SK-N-SH treated with all-trans-retinoic acid at 6 μM for 48 hours (cell line): Measurements from ENCODE around the gene MAP3K3.

Source experiments
- ATAC-seq: fragments of 200-7000 bp; cut with Tn5 transposase; 3 replicates; pipeline ENCODE4 v1.9.1; 2020; ENCODE audit warnings: mild to moderate bottlenecking, moderate library complexity
- ARNTL ChIP-seq: fragments of 450-650 bp; formaldehyde crosslinking; IDR thresholded peaks from 2 replicates; pipeline ENCODE4 v1.5.0; 2020; ENCODE audit warnings: low read depth, mild to moderate bottlenecking, moderate library complexity, borderline replicate concordance
- BACH2 ChIP-seq: fragments of 250-450 bp; sonication (Bioruptor Pico); IDR thresholded peaks from 2 replicates; pipeline ENCODE4 v1.9.0; 2021; ENCODE audit warnings: mild to moderate bottlenecking, borderline replicate concordance
- CSDC2 ChIP-seq: fragments of 250-450 bp; sonication (Bioruptor Pico); IDR thresholded peaks from 2 replicates; pipeline ENCODE4 v1.5.0; 2020; ENCODE audit warnings: mild to moderate bottlenecking, moderate library complexity
- ESRRG ChIP-seq: fragments of 250-450 bp; sonication (Bioruptor Pico); IDR thresholded peaks from 2 replicates; pipeline ENCODE4 v1.6.1; 2021; ENCODE audit warnings: mild to moderate bottlenecking
- GLIS3 ChIP-seq: fragments of 250-450 bp; sonication (Bioruptor Pico); IDR thresholded peaks from 2 replicates; pipeline ENCODE4 v1.5.0; 2020; ENCODE audit warnings: mild to moderate bottlenecking, moderate library complexity
- ISL1 ChIP-seq: fragments of 250-450 bp; sonication (Bioruptor Pico); IDR thresholded peaks from 2 replicates; pipeline ENCODE4 v2.1.2; 2022; ENCODE audit warnings: mild to moderate bottlenecking, moderate library complexity
- OSR1 ChIP-seq: fragments of 250-450 bp; sonication (Bioruptor Pico); IDR thresholded peaks from 2 replicates; pipeline ENCODE4 v1.8.0; 2022; ENCODE audit warnings: moderate library complexity, mild to moderate bottlenecking, inconsistent platforms
- PATZ1 ChIP-seq: fragments of 250-450 bp; sonication (Bioruptor Pico); IDR thresholded peaks from 2 replicates; pipeline ENCODE4 v1.8.0; 2020; ENCODE audit warnings: mild to moderate bottlenecking, moderate library complexity, borderline replicate concordance
- PPARA ChIP-seq: fragments of 250-450 bp; sonication (Bioruptor Pico); IDR thresholded peaks from 2 replicates; pipeline ENCODE4 v1.5.0; 2020; ENCODE audit warnings: mild to moderate bottlenecking, borderline replicate concordance
- RARB ChIP-seq: fragments of 250-450 bp; sonication (Bioruptor Pico); IDR thresholded peaks from 2 replicates; pipeline ENCODE4 v1.8.0; 2021; ENCODE audit warnings: mild to moderate bottlenecking, moderate library complexity
- SNAI2 ChIP-seq: fragments of 250-450 bp; sonication (Bioruptor Pico); IDR thresholded peaks from 2 replicates; pipeline ENCODE4 v1.5.0; 2020; ENCODE audit warnings: mild to moderate bottlenecking, moderate library complexity
- TCF4 ChIP-seq: fragments of 250-450 bp; sonication (Bioruptor Pico); IDR thresholded peaks from 2 replicates; pipeline ENCODE4 v1.8.0; 2021; ENCODE audit warnings: mild to moderate bottlenecking, moderate library complexity, borderline replicate concordance
- TOX ChIP-seq: fragments of 250-450 bp; sonication (Bioruptor Pico); IDR thresholded peaks from 2 replicates; pipeline ENCODE4 v1.8.0; 2021; ENCODE audit warnings: mild to moderate bottlenecking, moderate library complexity, borderline replicate concordance
- TSHZ2 ChIP-seq: fragments of 250-450 bp; sonication (Bioruptor Pico); IDR thresholded peaks from 2 replicates; pipeline ENCODE4 v1.5.0; 2020; ENCODE audit warnings: mild to moderate bottlenecking, moderate library complexity
- ZC3H10 ChIP-seq: fragments of 250-450 bp; sonication (Bioruptor Pico); IDR thresholded peaks from 2 replicates; pipeline ENCODE4 v1.5.1; 2021; ENCODE audit warnings: mild to moderate bottlenecking, moderate library complexity
- ZFP3 ChIP-seq: fragments of 250-450 bp; sonication (Bioruptor Pico); IDR thresholded peaks from 2 replicates; pipeline ENCODE4 v1.5.0; 2020; ENCODE audit warnings: mild to moderate bottlenecking, moderate library complexity
- ZFP30 ChIP-seq: fragments of 450-650 bp; formaldehyde crosslinking; IDR thresholded peaks from 2 replicates; pipeline ENCODE4 v1.5.0; 2022; ENCODE audit warnings: mild to moderate bottlenecking, moderate library complexity
- ZNF565 ChIP-seq: fragments of 450-650 bp; formaldehyde crosslinking; conservative IDR thresholded peaks from 2 replicates; pipeline ENCODE4 v1.5.0; 2020; ENCODE audit warnings: low read depth, mild to moderate bottlenecking, moderate library complexity
- ZNF70 ChIP-seq: fragments of 450-650 bp; formaldehyde crosslinking; IDR thresholded peaks from 2 replicates; pipeline ENCODE4 v1.5.0; 2020; ENCODE audit warnings: mild to moderate bottlenecking, moderate library complexity
- ZNF8 ChIP-seq: fragments of 450-650 bp; formaldehyde crosslinking; IDR thresholded peaks from 2 replicates; pipeline ENCODE4 v1.5.0; 2020; ENCODE audit warnings: mild to moderate bottlenecking, moderate library complexity
- TF ChIP-seq, protein P1 (sequence below): fragments of 250-450 bp; sonication (Bioruptor Pico); IDR thresholded peaks from 2 replicates; pipeline ENCODE4 v1.8.0; 2021; ENCODE audit warnings: low read depth, mild to moderate bottlenecking, moderate library complexity, borderline replicate concordance
- TF ChIP-seq, protein P2 (sequence below): fragments of 250-450 bp; sonication (Bioruptor Pico); IDR thresholded peaks from 2 replicates; pipeline ENCODE4 v1.5.1; 2021; ENCODE audit warnings: mild to moderate bottlenecking, moderate library complexity
- TF ChIP-seq, protein P3 (sequence below): fragments of 250-450 bp; sonication (Bioruptor Pico); IDR thresholded peaks from 2 replicates; pipeline ENCODE4 v1.5.1; 2020; ENCODE audit warnings: low read depth, mild to moderate bottlenecking, moderate library complexity

Gene MAP3K3

GRCh38 chr17:63675607-63676546 lies 53.7 kb downstream of the MAP3K3 start:
- no peak for TF ChIP-seq ZNF565 (CRISPR knock-in tag)
- TF ChIP-seq PATZ1, result no peak
- TF ChIP-seq, protein P1, sequence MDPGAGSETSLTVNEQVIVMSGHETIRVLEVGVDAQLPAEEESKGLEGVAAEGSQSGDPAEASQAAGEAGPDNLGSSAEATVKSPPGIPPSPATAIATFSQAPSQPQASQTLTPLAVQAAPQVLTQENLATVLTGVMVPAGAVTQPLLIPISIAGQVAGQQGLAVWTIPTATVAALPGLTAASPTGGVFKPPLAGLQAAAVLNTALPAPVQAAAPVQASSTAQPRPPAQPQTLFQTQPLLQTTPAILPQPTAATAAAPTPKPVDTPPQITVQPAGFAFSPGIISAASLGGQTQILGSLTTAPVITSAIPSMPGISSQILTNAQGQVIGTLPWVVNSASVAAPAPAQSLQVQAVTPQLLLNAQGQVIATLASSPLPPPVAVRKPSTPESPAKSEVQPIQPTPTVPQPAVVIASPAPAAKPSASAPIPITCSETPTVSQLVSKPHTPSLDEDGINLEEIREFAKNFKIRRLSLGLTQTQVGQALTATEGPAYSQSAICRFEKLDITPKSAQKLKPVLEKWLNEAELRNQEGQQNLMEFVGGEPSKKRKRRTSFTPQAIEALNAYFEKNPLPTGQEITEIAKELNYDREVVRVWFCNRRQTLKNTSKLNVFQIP (CRISPR knock-in tag), result no peak
- no peak for TF ChIP-seq GLIS3 (CRISPR knock-in tag)
- peak; percentile 44; the same call in 1 of the 2 replicates for TF ChIP-seq ZFP30
- TF ChIP-seq ZNF70, result no peak
- no peak for TF ChIP-seq ZFP3 (CRISPR knock-in tag)
- no peak for TF ChIP-seq SNAI2 (CRISPR knock-in tag)
- peak; percentile 35; the same call in 1 of the 2 replicates for TF ChIP-seq ZNF8 (CRISPR knock-in tag)
- no peak for TF ChIP-seq OSR1
- no peak for TF ChIP-seq ESRRG (CRISPR knock-in tag)
- TF ChIP-seq CSDC2 (CRISPR knock-in tag), result no peak
- TF ChIP-seq, protein P2, sequence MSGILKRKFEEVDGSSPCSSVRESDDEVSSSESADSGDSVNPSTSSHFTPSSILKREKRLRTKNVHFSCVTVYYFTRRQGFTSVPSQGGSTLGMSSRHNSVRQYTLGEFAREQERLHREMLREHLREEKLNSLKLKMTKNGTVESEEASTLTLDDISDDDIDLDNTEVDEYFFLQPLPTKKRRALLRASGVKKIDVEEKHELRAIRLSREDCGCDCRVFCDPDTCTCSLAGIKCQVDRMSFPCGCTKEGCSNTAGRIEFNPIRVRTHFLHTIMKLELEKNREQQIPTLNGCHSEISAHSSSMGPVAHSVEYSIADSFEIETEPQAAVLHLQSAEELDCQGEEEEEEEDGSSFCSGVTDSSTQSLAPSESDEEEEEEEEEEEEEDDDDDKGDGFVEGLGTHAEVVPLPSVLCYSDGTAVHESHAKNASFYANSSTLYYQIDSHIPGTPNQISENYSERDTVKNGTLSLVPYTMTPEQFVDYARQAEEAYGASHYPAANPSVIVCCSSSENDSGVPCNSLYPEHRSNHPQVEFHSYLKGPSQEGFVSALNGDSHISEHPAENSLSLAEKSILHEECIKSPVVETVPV (CRISPR knock-in tag), result no peak
- no peak for TF ChIP-seq BACH2
- no peak for TF ChIP-seq TOX (CRISPR knock-in tag)
- TF ChIP-seq ISL1 (CRISPR knock-in tag), result no peak
- TF ChIP-seq, protein P3, sequence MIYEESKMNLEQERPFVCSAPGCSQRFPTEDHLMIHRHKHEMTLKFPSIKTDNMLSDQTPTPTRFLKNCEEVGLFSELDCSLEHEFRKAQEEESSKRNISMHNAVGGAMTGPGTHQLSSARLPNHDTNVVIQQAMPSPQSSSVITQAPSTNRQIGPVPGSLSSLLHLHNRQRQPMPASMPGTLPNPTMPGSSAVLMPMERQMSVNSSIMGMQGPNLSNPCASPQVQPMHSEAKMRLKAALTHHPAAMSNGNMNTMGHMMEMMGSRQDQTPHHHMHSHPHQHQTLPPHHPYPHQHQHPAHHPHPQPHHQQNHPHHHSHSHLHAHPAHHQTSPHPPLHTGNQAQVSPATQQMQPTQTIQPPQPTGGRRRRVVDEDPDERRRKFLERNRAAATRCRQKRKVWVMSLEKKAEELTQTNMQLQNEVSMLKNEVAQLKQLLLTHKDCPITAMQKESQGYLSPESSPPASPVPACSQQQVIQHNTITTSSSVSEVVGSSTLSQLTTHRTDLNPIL (CRISPR knock-in tag), result no peak
- TF ChIP-seq RARB, result no peak
- TF ChIP-seq TSHZ2, result peak; percentile 19; the same call in 1 of the 2 replicates
- peak; percentile 67; the same call in 1 of the 2 replicates for TF ChIP-seq TCF4 (CRISPR knock-in tag)
- TF ChIP-seq ARNTL (CRISPR knock-in tag), result no peak
- no peak for TF ChIP-seq PPARA (CRISPR knock-in tag)
- TF ChIP-seq ZC3H10 (CRISPR knock-in tag), result no peak
- ATAC-seq, result peak; percentile 95

GRCh38 chr17:63676584-63676983 lies 54.4 kb downstream of the MAP3K3 start:
- no peak for TF ChIP-seq GLIS3 (CRISPR knock-in tag)
- ATAC-seq, result no peak
